Loucy (cell line): Measurements from ENCODE around the gene KLHL21.

Experiments used
- H2AFZ ChIP-seq: fragments of 200-600 bp; sonication (generic); 2 replicates; pipeline ENCODE4 v1.6.0; 2016; ENCODE audit warnings: antibody characterized with exemption, mild to moderate bottlenecking, low read length, moderate library complexity
- H3F3A ChIP-seq: fragments of 200-600 bp; 2 replicates; pipeline ENCODE4 v1.6.0; 2016; ENCODE audit warnings: antibody characterized with exemption, low read depth, mild to moderate bottlenecking
- H3K27me3 ChIP-seq: fragments of 200-600 bp; sonication (generic); 2 replicates; pipeline ENCODE4 v1.6.1; 2014; ENCODE audit warnings: low read length, mild to moderate bottlenecking; ENCODE audit not compliant: insufficient read depth, poor library complexity, severe bottlenecking
- H3K36me3 ChIP-seq: fragments of 200-600 bp; sonication (generic); 2 replicates; pipeline ENCODE4 v1.6.1; 2016; ENCODE audit warnings: low read length; ENCODE audit not compliant: insufficient read depth
- H3K4me1 ChIP-seq: fragments of 200-600 bp; sonication (generic); 2 replicates; pipeline ENCODE4 v1.5.1; 2014; ENCODE audit warnings: low read length, mild to moderate bottlenecking; ENCODE audit not compliant: insufficient read depth, poor library complexity, severe bottlenecking
- H3K4me2 ChIP-seq: fragments of 200-600 bp; sonication (generic); 2 replicates; pipeline ENCODE4 v1.6.0; 2014; ENCODE audit warnings: antibody characterized with exemption, low read length, low read depth, mild to moderate bottlenecking; ENCODE audit not compliant: poor library complexity, severe bottlenecking
- H3K4me3 ChIP-seq: fragments of 200-600 bp; sonication (generic); 2 replicates; pipeline ENCODE4 v1.5.1; 2014; ENCODE audit warnings: low read length, mild to moderate bottlenecking, mixed read lengths; ENCODE audit not compliant: poor library complexity, severe bottlenecking
- H3K79me2 ChIP-seq: fragments of 200-600 bp; sonication (generic); 2 replicates; pipeline ENCODE4 v1.6.1; 2014; ENCODE audit warnings: low read length; ENCODE audit not compliant: insufficient read depth
- H3K9ac ChIP-seq: fragments of 200-600 bp; sonication (generic); 2 replicates; pipeline ENCODE4 v1.6.0; 2014; ENCODE audit warnings: mild to moderate bottlenecking, low read depth, low read length, moderate library complexity; ENCODE audit not compliant: poor library complexity, severe bottlenecking
- H3K9me2 ChIP-seq: fragments of 200-600 bp; sonication (generic); replicated peaks from 2 replicates; pipeline ENCODE4 v1.6.1; 2016; ENCODE audit warnings: low read depth, low read length, mixed read lengths
- H3K9me3 ChIP-seq: fragments of 200-600 bp; sonication (generic); 2 replicates; pipeline ENCODE4 v1.6.1; 2014; ENCODE audit warnings: mild to moderate bottlenecking, antibody characterized with exemption, low read length, low read depth; ENCODE audit not compliant: insufficient read depth
- H4K20me1 ChIP-seq: fragments of 200-600 bp; sonication (generic); 2 replicates; pipeline ENCODE4 v1.6.0; 2014; ENCODE audit warnings: antibody characterized with exemption, low read length, mild to moderate bottlenecking; ENCODE audit not compliant: insufficient read depth, poor library complexity, severe bottlenecking
- CTCF ChIP-seq: fragments of 200-600 bp; sonication (generic); conservative IDR thresholded peaks from 2 replicates; pipeline ENCODE4 v1.5.1; 2014; ENCODE audit warnings: mild to moderate bottlenecking, antibody characterized with exemption, low read length
- EZH2phosphoT487 ChIP-seq: fragments of 200-600 bp; IDR thresholded peaks from 2 replicates; pipeline ENCODE4 v1.6.1; 2018; ENCODE audit warnings: antibody characterized with exemption, mild to moderate bottlenecking, moderate library complexity, borderline replicate concordance

Gene KLHL21

GRCh38 chr1:6588128-6588892 is 14.4 kb downstream of the KLHL21 start:
- H3K27me3 ChIP-seq = no peaks in the 10 kb centered on the region
- H2AFZ ChIP-seq = no peak overlapping the region
- H3K79me2 ChIP-seq = no peaks in the 10 kb centered on the region
- peaks cover 30% of the 10 kb centered on the region; the same call in 1 of the 2 replicates for H3K36me3 ChIP-seq
- H3K9me2 ChIP-seq = no peaks in the 10 kb centered on the region
- peaks cover 3% of the 10 kb centered on the region for H4K20me1 ChIP-seq
- no peak overlapping the region for H3K4me3 ChIP-seq
- no peak overlapping the region for H3K9ac ChIP-seq
- TF ChIP-seq EZH2phosphoT487 = no peak
- no peaks in the 10 kb centered on the region for H3F3A ChIP-seq
- no peaks in the 10 kb centered on the region for H3K9me3 ChIP-seq
- no peak overlapping the region for H3K4me2 ChIP-seq
- H3K4me1 ChIP-seq = no peaks in the 10 kb centered on the region

- H3K4me3 ChIP-seq = no peak overlapping the region
- peaks cover under 1% of the 10 kb centered on the region; the same call in 1 of the 2 replicates for H3K79me2 ChIP-seq
- H3K9me2 ChIP-seq = no peaks in the 10 kb centered on the region
- no peak overlapping the region for H2AFZ ChIP-seq
- H3K9ac ChIP-seq = no peak overlapping the region
- H3K27me3 ChIP-seq = no peaks in the 10 kb centered on the region
- H4K20me1 ChIP-seq = peaks cover 3% of the 10 kb centered on the region
- H3K9me3 ChIP-seq = no peaks in the 10 kb centered on the region
- TF ChIP-seq EZH2phosphoT487 = no peak
- no peak for TF ChIP-seq CTCF
- H3F3A ChIP-seq = no peaks in the 10 kb centered on the region
- peaks cover 22% of the 10 kb centered on the region; the same call in 1 of the 2 replicates for H3K36me3 ChIP-seq
- no peaks in the 10 kb centered on the region for H3K4me1 ChIP-seq
- no peak overlapping the region for H3K4me2 ChIP-seq
Measured at GRCh38 chr1:6587261-6588005, 15.2 kb downstream of the KLHL21 start.

GRCh38 chr1:6586404-6586816 is 16.3 kb downstream of the KLHL21 start:
- H3K9me2 ChIP-seq = no peaks in the 10 kb centered on the region
- peaks cover 11% of the 10 kb centered on the region for H3K79me2 ChIP-seq
- H3K4me3 ChIP-seq = no peak overlapping the region
- H3K4me1 ChIP-seq = peaks cover 9% of the 10 kb centered on the region
- no peaks in the 10 kb centered on the region for H3F3A ChIP-seq
- no peaks in the 10 kb centered on the region for H3K27me3 ChIP-seq
- no peak for TF ChIP-seq EZH2phosphoT487
- TF ChIP-seq CTCF = no peak
- no peak overlapping the region for H2AFZ ChIP-seq
- no peak overlapping the region for H3K4me2 ChIP-seq
- H3K9ac ChIP-seq = no peak overlapping the region
- H4K20me1 ChIP-seq = peaks cover 12% of the 10 kb centered on the region
- H3K9me3 ChIP-seq = no peaks in the 10 kb centered on the region
- peaks cover 20% of the 10 kb centered on the region; the same call in 1 of the 2 replicates for H3K36me3 ChIP-seq
